IPS-20b (cell line): ENCODE measurements around the gene TBC1D14.

Experiments used
- H3K27ac ChIP-seq: one replicate; pipeline ENCODE4 v1.5.1; 2013; ENCODE audit warnings: low read length
- H3K27me3 ChIP-seq: 2 replicates; pipeline ENCODE4 v1.6.1; 2013; ENCODE audit warnings: mild to moderate bottlenecking, low read length, inconsistent platforms; ENCODE audit not compliant: insufficient read depth
- H3K36me3 ChIP-seq: 2 replicates; pipeline ENCODE4 v1.6.1; 2013; ENCODE audit warnings: low read depth, mild to moderate bottlenecking, inconsistent platforms, low read length, moderate library complexity; ENCODE audit not compliant: insufficient read depth
- H3K4me1 ChIP-seq: 2 replicates; pipeline ENCODE4 v1.6.1; 2013; ENCODE audit warnings: mild to moderate bottlenecking, control low read depth, inconsistent platforms, low read length, moderate library complexity; ENCODE audit not compliant: insufficient read depth
- H3K4me3 ChIP-seq: 2 replicates; pipeline ENCODE4 v1.5.1; 2013; ENCODE audit warnings: mild to moderate bottlenecking, low read length, inconsistent platforms
- H3K9ac ChIP-seq: 2 replicates; pipeline ENCODE4 v1.6.1; 2013; ENCODE audit warnings: low read depth, mild to moderate bottlenecking, inconsistent platforms, low read length, moderate library complexity
- H3K9me3 ChIP-seq: 2 replicates; pipeline ENCODE4 v1.6.1; 2013; ENCODE audit warnings: mild to moderate bottlenecking, low read depth, low read length, inconsistent platforms; ENCODE audit not compliant: insufficient read depth

TBC1D14 gene

DNA sequence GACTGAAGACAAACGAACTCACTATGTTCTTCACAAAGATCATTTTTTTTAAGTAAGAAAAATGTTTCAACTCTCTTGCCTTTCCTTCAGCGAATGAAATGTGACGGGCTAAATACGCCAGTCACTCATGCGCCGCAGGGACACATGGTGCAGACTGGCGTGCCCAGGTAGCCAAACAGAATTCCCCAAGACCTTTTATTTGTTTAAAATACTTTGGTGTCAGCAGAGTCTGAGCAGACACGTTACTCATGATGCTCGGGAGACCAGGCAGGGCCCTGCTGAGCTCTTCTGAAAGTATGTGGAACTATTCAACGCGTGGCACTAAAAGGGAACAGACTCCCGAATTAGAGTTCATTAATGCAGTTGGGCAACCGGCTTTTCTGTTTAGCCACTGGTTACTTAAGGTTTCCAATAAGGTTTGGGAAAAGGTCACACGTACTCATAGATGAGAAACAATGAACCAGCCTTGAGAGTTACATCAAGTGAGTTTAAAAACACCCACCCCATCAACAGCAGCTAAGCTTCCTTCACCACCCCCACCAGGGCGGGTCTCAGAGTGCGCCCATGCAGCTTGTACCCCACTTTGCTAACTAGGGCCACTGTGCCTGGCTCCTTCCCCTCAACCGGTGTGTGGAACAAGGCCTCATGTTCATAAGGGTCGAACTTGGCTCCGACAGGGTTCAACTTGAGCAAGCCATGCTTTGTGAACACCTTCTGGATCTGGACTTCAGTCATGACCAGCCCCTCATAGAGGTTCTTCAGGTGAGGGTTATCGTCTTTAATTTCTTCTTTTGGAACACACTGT, 150.9 kb downstream of the TBC1D14 start:
- Histone ChIP-seq H3K4me1 (no peaks in the 10 kb centered on the region), H3K36me3 (peaks cover 71% of the 10 kb centered on the region), H3K27ac (no peak overlapping the region), H3K9me3 (no peaks in the 10 kb centered on the region), H3K27me3 (no peaks in the 10 kb centered on the region), H3K9ac (no peak overlapping the region), H3K4me3 (no peak overlapping the region)

GRCh38 chr4:7061815-7062214, 152.2 kb downstream of the TBC1D14 start:
- H3K4me1 ChIP-seq: peaks cover 3% of the 10 kb centered on the region; the same call in 1 of the 2 replicates
- no peak overlapping the region for H3K27ac ChIP-seq
- no peak overlapping the region for H3K4me3 ChIP-seq
- H3K27me3 ChIP-seq: no peaks in the 10 kb centered on the region
- H3K9ac ChIP-seq: no peak overlapping the region
- H3K9me3 ChIP-seq: no peaks in the 10 kb centered on the region
- peaks cover 70% of the 10 kb centered on the region for H3K36me3 ChIP-seq

DNA sequence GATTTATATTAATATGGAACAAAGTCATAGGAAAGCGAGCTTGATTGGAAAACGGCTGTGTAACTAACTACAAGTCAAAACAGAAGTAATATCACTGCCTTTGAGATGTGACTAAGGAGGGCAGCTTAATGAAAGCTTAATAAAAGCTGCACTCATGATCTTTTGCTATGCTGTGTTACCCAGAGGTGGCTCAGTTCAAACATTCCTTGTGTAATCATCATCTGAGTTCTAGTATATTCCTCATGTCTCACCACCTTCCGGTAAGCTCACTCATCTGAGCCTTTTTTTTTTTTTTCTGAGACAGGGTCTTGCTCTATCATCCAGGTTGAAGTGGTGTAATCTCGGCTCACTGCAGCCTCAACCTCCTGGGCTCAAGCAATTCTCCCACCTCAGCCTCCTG, 153.2 kb downstream of the TBC1D14 start:
- Histone ChIP-seq H3K9me3 (no peaks in the 10 kb centered on the region), H3K9ac (no peak overlapping the region), H3K4me1 (peaks cover 4% of the 10 kb centered on the region; the same call in 1 of the 2 replicates), H3K36me3 (peaks cover 70% of the 10 kb centered on the region), H3K27ac (no peak overlapping the region), H3K4me3 (no peak overlapping the region), H3K27me3 (no peaks in the 10 kb centered on the region)

- H3K9ac ChIP-seq: no peak overlapping the region
- peaks cover 4% of the 10 kb centered on the region; the same call in 1 of the 2 replicates for H3K4me1 ChIP-seq
- no peak overlapping the region for H3K27ac ChIP-seq
- H3K4me3 ChIP-seq: no peak overlapping the region
- no peaks in the 10 kb centered on the region for H3K27me3 ChIP-seq
- no peaks in the 10 kb centered on the region for H3K9me3 ChIP-seq
- peaks cover 70% of the 10 kb centered on the region for H3K36me3 ChIP-seq
Observed at GRCh38 chr4:7063362-7063761, 153.7 kb downstream of the TBC1D14 start.

- no peak overlapping the region for H3K9ac ChIP-seq
- H3K4me3 ChIP-seq: peak overlapping the region; percentile 26; the same call in 1 of the 2 replicates
- peaks cover 44% of the 10 kb centered on the region for H3K36me3 ChIP-seq
- no peaks in the 10 kb centered on the region for H3K9me3 ChIP-seq
- peaks cover 4% of the 10 kb centered on the region; the same call in 1 of the 2 replicates for H3K4me1 ChIP-seq
- H3K27ac ChIP-seq: no peak overlapping the region
- H3K27me3 ChIP-seq: peaks cover 25% of the 10 kb centered on the region
Observed at GRCh38 chr4:7066006-7066405, 156.4 kb downstream of the TBC1D14 start.

DNA sequence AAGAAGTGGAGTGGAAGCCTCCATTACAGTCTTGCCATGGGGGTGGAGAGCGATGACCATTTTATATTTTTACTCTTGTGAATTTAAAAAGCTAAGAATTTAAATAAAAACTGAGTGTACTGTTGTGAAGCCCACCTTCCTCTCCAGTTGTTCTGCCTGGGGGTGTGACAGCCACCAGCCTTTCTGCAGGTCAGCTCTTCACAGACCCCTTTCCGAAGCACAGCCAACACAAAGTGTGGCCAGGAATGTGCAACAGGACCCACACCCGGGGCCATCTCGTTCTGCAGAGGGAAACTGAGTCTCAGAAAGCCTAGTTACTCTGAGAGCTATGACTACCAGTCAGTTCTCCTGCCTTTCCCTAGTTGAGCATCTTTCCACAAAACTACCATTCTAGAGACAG, 156.9 kb downstream of the TBC1D14 start:
- Histone ChIP-seq H3K4me1 (peaks cover 4% of the 10 kb centered on the region; the same call in 1 of the 2 replicates), H3K9ac (peak overlapping the region; percentile 83; the same call in 1 of the 2 replicates), H3K27me3 (peaks cover 30% of the 10 kb centered on the region), H3K36me3 (peaks cover 39% of the 10 kb centered on the region), H3K4me3 (peak overlapping the region; percentile 77), H3K27ac (no peak overlapping the region), H3K9me3 (no peaks in the 10 kb centered on the region)

- H3K9me3 ChIP-seq: no peaks in the 10 kb centered on the region
- H3K4me1 ChIP-seq: peaks cover 4% of the 10 kb centered on the region; the same call in 1 of the 2 replicates
- H3K27me3 ChIP-seq: peaks cover 36% of the 10 kb centered on the region
- peak overlapping the region; percentile 77 for H3K4me3 ChIP-seq
- peaks cover 33% of the 10 kb centered on the region for H3K36me3 ChIP-seq
- H3K27ac ChIP-seq: no peak overlapping the region
- H3K9ac ChIP-seq: peak overlapping the region; percentile 83
Observed at GRCh38 chr4:7067126-7067451, 157.5 kb downstream of the TBC1D14 start.

GRCh38 chr4:7067452-7068278, 158.0 kb downstream of the TBC1D14 start, which contains the start of gene GRPEL1:
Gene GRPEL1, minus strand, starts transcription at chr4:7068064. Its CDS starts 32 bp downstream, at chr4:7068032.
- Histone ChIP-seq H3K9me3 (no peaks in the 10 kb centered on the region), H3K27me3 (peaks cover 38% of the 10 kb centered on the region), H3K27ac (no peak within 1 kb of the TSS), H3K4me1 (peaks cover 4% of the 10 kb centered on the region; the same call in 1 of the 2 replicates), H3K36me3 (peaks cover 30% of the 10 kb centered on the region), H3K9ac (peak within 1 kb of the TSS; percentile 83), H3K4me3 (peak within 1 kb of the TSS; percentile 77)

GRCh38 chr4:7068279-7068842, 158.7 kb downstream of the TBC1D14 start:
- peak overlapping the region; percentile 65; the same call in 1 of the 2 replicates for H3K9ac ChIP-seq
- H3K4me3 ChIP-seq: peak overlapping the region; percentile 77
- H3K4me1 ChIP-seq: peaks cover 4% of the 10 kb centered on the region; the same call in 1 of the 2 replicates
- H3K27me3 ChIP-seq: peaks cover 38% of the 10 kb centered on the region
- peaks cover 23% of the 10 kb centered on the region for H3K36me3 ChIP-seq
- H3K9me3 ChIP-seq: no peaks in the 10 kb centered on the region
- H3K27ac ChIP-seq: no peak overlapping the region

DNA sequence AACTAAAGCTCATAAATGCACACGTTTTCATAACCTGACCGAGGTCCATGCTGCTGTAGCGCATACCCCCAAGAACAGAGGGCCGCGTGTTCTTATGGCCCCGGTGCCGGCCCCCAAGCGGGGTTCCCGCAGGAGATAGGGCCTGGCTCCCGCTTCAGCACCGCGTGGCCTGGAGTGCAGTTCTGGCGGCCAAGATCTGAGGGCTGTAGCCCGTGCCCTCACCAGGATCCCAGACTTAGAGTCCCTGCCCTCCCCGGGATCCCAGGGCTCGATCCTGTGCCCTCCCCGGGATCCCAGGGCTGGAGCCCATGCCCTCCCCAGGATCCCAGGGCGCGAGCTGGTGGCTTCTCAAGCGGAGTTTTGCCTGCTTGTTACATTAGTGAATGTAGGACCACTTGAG, 159.3 kb downstream of the TBC1D14 start:
- H3K9ac ChIP-seq: peak overlapping the region; percentile 65; the same call in 1 of the 2 replicates
- peaks cover 38% of the 10 kb centered on the region for H3K27me3 ChIP-seq
- H3K27ac ChIP-seq: no peak overlapping the region
- peaks cover 18% of the 10 kb centered on the region for H3K36me3 ChIP-seq
- peaks cover 4% of the 10 kb centered on the region; the same call in 1 of the 2 replicates for H3K4me1 ChIP-seq
- peak overlapping the region; percentile 77 for H3K4me3 ChIP-seq
- H3K9me3 ChIP-seq: no peaks in the 10 kb centered on the region

- Histone ChIP-seq H3K36me3 (no peaks in the 10 kb centered on the region; the same call in 1 of the 2 replicates), H3K27me3 (peaks cover 38% of the 10 kb centered on the region), H3K9me3 (no peaks in the 10 kb centered on the region), H3K4me3 (no peak overlapping the region), H3K4me1 (peaks cover 4% of the 10 kb centered on the region; the same call in 1 of the 2 replicates), H3K27ac (no peak overlapping the region), H3K9ac (no peak overlapping the region)
Observed at GRCh38 chr4:7070729-7071511, 161.3 kb downstream of the TBC1D14 start.
